GM12872 (cell line): Measurements from ENCODE around the gene ZNF213.

Source experiments
- CTCF ChIP-seq: IDR thresholded peaks from 3 replicates; pipeline ENCODE4 v1.5.1; 2011; ENCODE audit warnings: low read depth, mild to moderate bottlenecking, low read length, moderate library complexity; ENCODE audit not compliant: insufficient read depth

The ZNF213 gene

GRCh38 chr16:3158026-3158509, 23.2 kb downstream of the ZNF213 start:
- TF ChIP-seq CTCF = no peak

DNA sequence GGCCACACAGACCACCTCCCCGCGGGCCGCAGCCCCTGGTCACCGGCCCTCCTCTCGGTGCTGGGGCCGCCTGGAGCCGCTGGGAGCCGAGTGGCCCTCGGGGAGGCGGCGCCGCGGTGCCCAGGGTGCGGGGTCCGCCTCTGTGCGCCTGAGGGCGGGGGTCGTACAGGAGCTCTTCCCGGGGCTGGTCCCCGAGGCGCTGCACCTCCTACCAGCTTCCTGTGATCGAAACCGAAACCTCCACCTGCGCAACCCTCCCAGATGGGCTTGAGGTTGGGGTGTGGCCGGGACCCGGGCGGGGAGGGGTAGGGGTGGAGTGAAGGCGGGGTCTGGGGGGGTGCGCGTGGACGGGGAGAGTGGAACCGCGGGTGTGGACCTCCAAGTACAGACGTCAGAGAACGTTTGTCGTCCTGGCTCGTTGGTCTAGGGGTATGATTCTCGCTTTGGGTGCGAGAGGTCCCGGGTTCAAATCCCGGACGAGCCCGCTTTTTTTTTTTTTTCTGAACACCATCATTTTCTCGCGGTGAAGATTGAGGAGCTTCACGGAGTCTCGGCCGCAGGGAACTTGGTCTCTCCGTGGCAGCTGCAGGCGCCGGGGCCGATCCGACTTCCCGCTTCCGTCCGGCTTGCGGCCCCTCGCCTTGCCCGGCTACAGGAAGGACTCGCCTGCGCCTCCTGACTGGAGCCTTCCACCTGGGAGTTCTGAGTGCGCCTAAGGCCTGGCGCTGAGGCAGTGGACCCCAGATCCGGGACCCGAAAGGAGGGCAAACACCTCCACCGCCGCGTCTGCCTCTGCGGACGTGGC, 23.9 kb downstream of the ZNF213 start:
- TF ChIP-seq CTCF = no peak

GRCh38 chr16:3161235-3162018, 26.6 kb downstream of the ZNF213 start:
- TF ChIP-seq CTCF = no peak

GRCh38 chr16:3164121-3164991, 29.5 kb downstream of the ZNF213 start:
- TF ChIP-seq CTCF = no peak

DNA sequence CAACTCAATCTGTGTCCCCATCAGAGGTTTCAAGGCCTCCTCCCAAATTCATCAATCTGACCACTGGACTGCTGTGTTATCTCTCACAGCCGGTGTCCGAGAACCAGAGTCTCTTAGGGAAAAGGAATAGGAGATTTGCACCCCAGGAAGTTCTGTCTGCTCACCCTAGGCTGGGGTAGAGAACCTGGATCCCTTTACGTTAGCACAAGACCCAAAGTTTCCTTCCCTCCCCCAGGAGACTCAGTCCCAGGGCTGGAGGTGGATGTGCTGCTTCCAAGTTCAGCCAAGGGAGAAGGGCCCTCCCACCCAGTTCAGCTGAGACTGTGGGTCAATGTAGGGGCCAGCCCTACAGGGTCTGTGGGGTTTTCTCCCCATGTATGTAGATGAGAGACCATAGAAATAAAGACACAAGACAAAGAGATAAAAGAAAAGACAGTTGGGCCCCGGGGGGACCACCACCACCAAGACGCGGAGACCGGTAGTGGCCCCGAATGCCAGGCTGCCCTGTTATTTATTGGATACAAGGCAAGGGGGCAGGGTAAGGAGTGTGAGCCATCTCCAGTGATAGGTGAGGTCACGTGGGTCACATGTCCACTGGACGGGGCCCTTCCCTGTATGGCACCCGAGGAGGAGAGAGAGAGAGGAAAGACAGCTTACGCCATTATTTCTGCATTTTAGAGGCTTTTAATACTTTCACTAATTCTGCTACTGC, 30.4 kb downstream of the ZNF213 start:
- TF ChIP-seq CTCF = no peak

DNA sequence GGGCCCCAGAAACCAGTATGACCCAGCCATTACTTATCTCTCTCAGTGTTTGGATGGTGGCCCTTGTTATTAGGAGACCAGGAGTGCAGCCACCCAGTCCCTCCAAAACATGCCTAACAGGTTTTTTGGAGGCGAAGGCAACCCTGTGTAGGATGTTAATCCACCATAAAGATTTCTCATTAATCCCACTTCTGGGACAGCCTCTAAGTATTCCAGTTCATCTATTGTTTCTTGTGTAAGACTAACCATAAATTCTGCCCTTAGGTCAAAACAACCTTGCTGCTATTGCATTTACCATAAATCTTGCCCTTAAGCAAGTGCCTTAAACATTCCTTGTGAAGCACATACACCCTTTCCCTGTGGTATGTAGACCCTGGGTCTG, 31.7 kb downstream of the ZNF213 start:
- no peak for TF ChIP-seq CTCF
